H9 (cell line): ENCODE data around the gene UEVLD. TPM values are rescaled to one million over a fixed set of nuclear protein-coding genes. Genes with fewer than 3 reads are reported as not detected.

ENCODE experiments used
- DNase-seq: peaks from one replicate; pipeline ENCODE4 v3.0.0-alpha.2; 2017
- H2AFZ ChIP-seq: one replicate; pipeline ENCODE4 v1.6.1; 2013; ENCODE audit warnings: mild to moderate bottlenecking, low read length, control low read depth, moderate library complexity
- H2AK5ac ChIP-seq: 2 replicates; pipeline ENCODE4 v1.6.1; 2013; ENCODE audit warnings: low read length, control low read depth, mixed read lengths; ENCODE audit not compliant: insufficient read length
- H2BK120ac ChIP-seq: one replicate; pipeline ENCODE4 v1.6.1; 2013; ENCODE audit warnings: low read depth, mild to moderate bottlenecking, low read length, control low read depth, inconsistent platforms; ENCODE audit not compliant: poor library complexity, severe bottlenecking
- H2BK12ac ChIP-seq: 2 replicates; pipeline ENCODE4 v1.6.1; 2013; ENCODE audit warnings: low read length, control low read depth, mixed read lengths, low read depth; ENCODE audit not compliant: insufficient read length
- H2BK15ac ChIP-seq: 2 replicates; pipeline ENCODE4 v1.6.1; 2013; ENCODE audit warnings: low read depth, low read length, control low read depth
- H2BK20ac ChIP-seq: one replicate; pipeline ENCODE4 v1.6.1; 2013; ENCODE audit warnings: low read depth, mild to moderate bottlenecking, low read length, control low read depth, inconsistent platforms; ENCODE audit not compliant: poor library complexity, severe bottlenecking
- H2BK5ac ChIP-seq: 2 replicates; pipeline ENCODE4 v1.6.1; 2013; ENCODE audit warnings: low read length, control low read depth, mixed read lengths; ENCODE audit not compliant: insufficient read length
- H3K14ac ChIP-seq: 2 replicates; pipeline ENCODE4 v1.6.1; 2013; ENCODE audit warnings: low read length, control low read depth; ENCODE audit not compliant: insufficient read depth
- H3K18ac ChIP-seq: 2 replicates; pipeline ENCODE4 v1.6.1; 2013; ENCODE audit warnings: low read depth, mild to moderate bottlenecking, mixed read lengths, low read length, control low read depth; ENCODE audit not compliant: insufficient read length
- H3K23ac ChIP-seq: 2 replicates; pipeline ENCODE4 v1.6.1; 2013; ENCODE audit warnings: low read length, control low read depth, mixed read lengths, low read depth; ENCODE audit not compliant: insufficient read length
- H3K23me2 ChIP-seq: 2 replicates; pipeline ENCODE4 v1.6.1; 2013; ENCODE audit warnings: low read depth, mild to moderate bottlenecking, mixed read lengths, low read length, control low read depth; ENCODE audit not compliant: insufficient read length, poor library complexity, severe bottlenecking
- H3K27ac ChIP-seq: 2 replicates; pipeline ENCODE4 v1.5.1; 2013; ENCODE audit warnings: low read length, control low read depth, mixed read lengths, low read depth; ENCODE audit not compliant: insufficient read length
- H3K27me3 ChIP-seq: 2 replicates; pipeline ENCODE4 v1.6.1; 2013; ENCODE audit warnings: low read length, control low read depth, inconsistent platforms; ENCODE audit not compliant: insufficient read depth
- H3K4ac ChIP-seq: 2 replicates; pipeline ENCODE4 v1.6.1; 2013; ENCODE audit warnings: low read depth, mild to moderate bottlenecking, control low read depth, inconsistent platforms, low read length, moderate library complexity
- H3K4me1 ChIP-seq: 2 replicates; pipeline ENCODE4 v1.6.1; 2013; ENCODE audit warnings: low read length, control low read depth, inconsistent platforms; ENCODE audit not compliant: insufficient read depth
- H3K4me2 ChIP-seq: 2 replicates; pipeline ENCODE4 v1.6.1; 2013; ENCODE audit warnings: low read length, control low read depth, mixed read lengths; ENCODE audit not compliant: insufficient read length, insufficient read depth
- H3K56ac ChIP-seq: 2 replicates; pipeline ENCODE4 v1.6.1; 2013; ENCODE audit warnings: low read depth, mild to moderate bottlenecking, mixed read lengths, low read length, control low read depth; ENCODE audit not compliant: insufficient read length
- H3K79me1 ChIP-seq: 2 replicates; pipeline ENCODE4 v1.6.1; 2013; ENCODE audit warnings: low read depth, mild to moderate bottlenecking, moderate library complexity, low read length, control low read depth, inconsistent platforms; ENCODE audit not compliant: insufficient read depth, poor library complexity, severe bottlenecking
- H3K79me2 ChIP-seq: 2 replicates; pipeline ENCODE4 v1.6.1; 2013; ENCODE audit warnings: low read length, control low read depth, inconsistent platforms; ENCODE audit not compliant: insufficient read depth
- H3K9ac ChIP-seq: 2 replicates; pipeline ENCODE4 v1.6.1; 2013; ENCODE audit warnings: low read length, control low read depth, mixed read lengths; ENCODE audit not compliant: insufficient read length; ENCODE audit errors: extremely low read depth
- H3K9me3 ChIP-seq: one replicate; pipeline ENCODE4 v1.6.1; 2013; ENCODE audit warnings: low read depth, low read length, inconsistent platforms; ENCODE audit not compliant: control insufficient read depth
- H3T11ph ChIP-seq: one replicate; pipeline ENCODE4 v1.6.1; 2013; ENCODE audit warnings: mild to moderate bottlenecking, low read length, control low read depth, inconsistent platforms
- H4K20me1 ChIP-seq: one replicate; pipeline ENCODE4 v1.6.1; 2013; ENCODE audit not compliant: control insufficient read depth, insufficient read length, insufficient read depth
- H4K5ac ChIP-seq: 2 replicates; pipeline ENCODE4 v1.6.1; 2013; ENCODE audit warnings: low read depth, mild to moderate bottlenecking, mixed read lengths, low read length, control low read depth; ENCODE audit not compliant: insufficient read length
- H4K8ac ChIP-seq: replicated peaks from 2 replicates; pipeline ENCODE4 v1.6.1; 2013; ENCODE audit warnings: low read length, control low read depth, mixed read lengths, low read depth; ENCODE audit not compliant: insufficient read length
- H4K91ac ChIP-seq: 2 replicates; pipeline ENCODE4 v1.6.1; 2013; ENCODE audit warnings: low read depth, mild to moderate bottlenecking, moderate library complexity, mixed read lengths, low read length, control low read depth; ENCODE audit not compliant: insufficient read length
- H3K27ac Mint-ChIP-seq, 3 experiments: 2 replicates in 2 of 3; 3 replicates in 1 of 3; pipeline ENCODE4 v1.8.0; 2020 to 2021; ENCODE audit warnings: mixed read lengths in 3 of 3, mild to moderate bottlenecking in 1 of 3, moderate library complexity in 1 of 3
- H3K27me3 Mint-ChIP-seq: 2 replicates; pipeline ENCODE4 v1.8.0; 2021; ENCODE audit warnings: low read depth, mild to moderate bottlenecking, moderate library complexity, mixed read lengths
- H3K36me3 Mint-ChIP-seq, 3 experiments: 2 replicates in 2 of 3; 3 replicates in 1 of 3; pipeline ENCODE4 v1.8.0; 2020 to 2021; ENCODE audit warnings: low read depth in 3 of 3, mixed read lengths in 3 of 3; ENCODE audit not compliant: insufficient read depth in 1 of 3
- H3K4me1 Mint-ChIP-seq, 2 experiments: 2 replicates each; pipeline ENCODE4 v1.8.0; 2020; ENCODE audit warnings: mixed read lengths in 2 of 2
- H3K4me3 Mint-ChIP-seq, 2 experiments: 2 replicates in 1 of 2; 3 replicates in 1 of 2; pipeline ENCODE4 v1.8.0; 2020 to 2021; ENCODE audit warnings: mild to moderate bottlenecking in 2 of 2, mixed read lengths in 2 of 2, moderate library complexity in 1 of 2
- H3K9me3 Mint-ChIP-seq, 2 experiments: 2 replicates in 1 of 2; 3 replicates in 1 of 2; pipeline ENCODE4 v1.8.0; 2020; ENCODE audit warnings: mild to moderate bottlenecking in 2 of 2, mixed read lengths in 2 of 2, moderate library complexity in 1 of 2
- CTCF ChIP-seq: fragments of 200-600 bp; sonication (generic); conservative IDR thresholded peaks from 3 replicates; pipeline ENCODE4 v1.8.0; 2021; ENCODE audit warnings: antibody characterized with exemption, mild to moderate bottlenecking
- WGBS: extraction: QIAGEN DNeasy Blood & Tissue Kit; methylation state at CpG from one replicate; pipeline ENCODE4 v1.1.7; 2013; ENCODE audit warnings: missing lambda C conversion rate, low lambda C conversion rate, mixed read lengths; ENCODE audit not compliant: insufficient read length; ENCODE audit errors: extremely low coverage; 5-methylcytosine and 5-hydroxymethylcytosine counted together
- long read RNA-seq: library from polyadenylated mRNA; unstranded; transcript quantifications from one replicate; pipeline ENCODE4 v2.0.0, GENCODE V29; 2020
- total RNA-seq: library from RNA; stranded (reverse); gene quantifications from 2 replicates; pipeline ENCODE4 v1.2.1, GENCODE V29; 2021

Gene UEVLD
- 7.8 and 7.9 TPM in 2 replicates for total RNA-seq
- long read RNA-seq, full-length matches to known transcripts, result 18 of 31 reads
- long read RNA-seq, partial matches to known transcripts, result 1 of 31 reads
- long read RNA-seq, other reads (novel, unspliced or antisense), result 12 of 31 reads

GRCh38 chr11:18588297-18589252, at the start of gene UEVLD:
Gene UEVLD, minus strand, starts transcription at chr11:18588734. Its CDS starts 80 bp downstream, at chr11:18588654.
- no peaks in the 10 kb centered on the region for H3K9me3 ChIP-seq
- Mint-ChIP-seq H3K27me3 (no peaks in the 10 kb centered on the region), H3K36me3 (no peaks in the 10 kb centered on the region), H3K9me3 (no peaks in the 10 kb centered on the region), H3K27ac (no peak within 1 kb of the TSS), H3K4me3 (no peak within 1 kb of the TSS), H3K4me1 (no peaks in the 10 kb centered on the region; a peak in 3 of 4 replicates)
- H3K23ac ChIP-seq, result no peak within 1 kb of the TSS
- H3K4me2 ChIP-seq, result peak within 1 kb of the TSS; percentile 99
- no peaks in the 10 kb centered on the region for H3K27me3 ChIP-seq
- H3K18ac ChIP-seq, result peak within 1 kb of the TSS; percentile 77
- no peaks in the 10 kb centered on the region for H3K4me1 ChIP-seq
- peaks cover 5% of the 10 kb centered on the region; the same call in 1 of the 2 replicates for H3K79me2 ChIP-seq
- no peak within 1 kb of the TSS for H4K5ac ChIP-seq
- H3K14ac ChIP-seq, result peak within 1 kb of the TSS; percentile 91
- H3K56ac ChIP-seq, result no peak within 1 kb of the TSS
- H4K91ac ChIP-seq, result no peak within 1 kb of the TSS
- H3K9ac ChIP-seq, result peak within 1 kb of the TSS; percentile 93
- no peak within 1 kb of the TSS for H2AK5ac ChIP-seq
- H2AFZ ChIP-seq, result peak within 1 kb of the TSS; percentile 56
- H2BK20ac ChIP-seq, result no peak within 1 kb of the TSS
- no peak for TF ChIP-seq CTCF
- H3K27ac ChIP-seq, result no peak within 1 kb of the TSS
- H2BK15ac ChIP-seq, result no peak within 1 kb of the TSS
- H2BK12ac ChIP-seq, result no peak within 1 kb of the TSS
- H3T11ph ChIP-seq, result no peak within 1 kb of the TSS
- H4K20me1 ChIP-seq, result no peaks in the 10 kb centered on the region
- no peak within 1 kb of the TSS for H4K8ac ChIP-seq
- peaks cover 18% of the 10 kb centered on the region for H3K23me2 ChIP-seq
- no CpG with 5 or more reads among the region's 50 CpGs for whole genome bisulfite sequencing
- H3K4ac ChIP-seq, result no peak within 1 kb of the TSS
- no peak within 1 kb of the TSS for H2BK120ac ChIP-seq
- H2BK5ac ChIP-seq, result no peak within 1 kb of the TSS
- H3K79me1 ChIP-seq, result peaks cover 4% of the 10 kb centered on the region
- DNase-seq, result peak; percentile 90
